Muscle layer of colon (tissue), 2 donors: Measurements from ENCODE around the gene PRKG1.
"Not testable (repeated sequence)": the region's sequence is repeated elsewhere in the genome, so short reads cannot be mapped to it uniquely, and the experiment has no call there.

Experiments used
- H3K27ac ChIP-seq: one replicate; pipeline ENCODE4 v1.7.0; 2013; ENCODE audit warnings: low read depth, mild to moderate bottlenecking, low read length, moderate library complexity
- H3K27me3 ChIP-seq, 2 donors: one replicate each; pipeline ENCODE4 v1.7.0; 2013; ENCODE audit warnings: low read length in 2 of 2, mild to moderate bottlenecking in 2 of 2; ENCODE audit not compliant: insufficient read depth in 2 of 2, control insufficient read depth in 1 of 2
- H3K36me3 ChIP-seq: one replicate; pipeline ENCODE4 v1.7.0; 2013; ENCODE audit warnings: mild to moderate bottlenecking, low read length; ENCODE audit not compliant: insufficient read depth
- H3K4me1 ChIP-seq: one replicate; pipeline ENCODE4 v1.7.0; 2013; ENCODE audit warnings: mild to moderate bottlenecking, low read length; ENCODE audit not compliant: insufficient read depth
- H3K4me3 ChIP-seq, 2 donors: one replicate each; pipeline ENCODE4 v1.7.0; 2013; ENCODE audit warnings: low read length in 2 of 2, low read depth in 1 of 2, mild to moderate bottlenecking in 1 of 2, moderate library complexity in 1 of 2
- H3K9ac ChIP-seq: one replicate; pipeline ENCODE4 v1.7.0; 2013; ENCODE audit warnings: low read length
- H3K9me3 ChIP-seq: one replicate; pipeline ENCODE4 v1.7.0; 2013; ENCODE audit warnings: mild to moderate bottlenecking, low read length
- donor health status: abdominal sarcoma.
- donor health status: Adenocarcinoma of cecum.

The PRKG1 gene

DNA sequence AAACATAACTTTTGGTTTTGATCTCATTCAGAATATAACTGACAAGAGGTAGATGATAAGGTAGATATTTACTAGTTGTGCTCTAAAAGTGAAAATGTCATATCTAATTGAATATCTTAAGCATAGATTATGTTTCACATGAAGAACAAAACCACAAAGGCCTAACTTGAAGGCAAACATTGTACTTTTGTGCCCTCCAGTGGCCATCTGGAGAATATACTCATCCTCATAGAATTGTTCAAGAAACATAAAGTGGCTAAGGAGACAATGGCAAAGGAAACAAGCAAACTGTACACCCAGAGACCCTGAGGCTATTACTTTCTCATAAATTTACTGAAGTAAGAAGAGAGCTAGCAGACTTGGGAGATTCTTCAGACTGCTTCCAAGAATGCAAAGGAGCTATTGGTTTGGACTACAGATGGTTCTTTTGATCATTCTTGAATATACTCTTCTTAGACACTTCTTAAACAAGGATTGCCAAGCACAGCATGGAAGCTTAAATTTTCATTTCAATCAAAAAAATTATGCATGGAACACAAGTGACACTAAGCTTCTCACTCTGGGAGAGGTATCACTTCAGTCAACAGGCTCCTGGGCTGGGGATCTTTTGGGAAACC is 1141.6 kb downstream of the PRKG1 start:
- Histone ChIP-seq H3K4me1 (peaks cover 5% of the 10 kb centered on the region), H3K27me3 (no peaks in the 10 kb centered on the region), H3K36me3 (no peaks in the 10 kb centered on the region), H3K9ac (no peak overlapping the region), H3K4me3 (no peak overlapping the region), H3K27ac (no peak overlapping the region), H3K9me3 (no peaks in the 10 kb centered on the region)

DNA sequence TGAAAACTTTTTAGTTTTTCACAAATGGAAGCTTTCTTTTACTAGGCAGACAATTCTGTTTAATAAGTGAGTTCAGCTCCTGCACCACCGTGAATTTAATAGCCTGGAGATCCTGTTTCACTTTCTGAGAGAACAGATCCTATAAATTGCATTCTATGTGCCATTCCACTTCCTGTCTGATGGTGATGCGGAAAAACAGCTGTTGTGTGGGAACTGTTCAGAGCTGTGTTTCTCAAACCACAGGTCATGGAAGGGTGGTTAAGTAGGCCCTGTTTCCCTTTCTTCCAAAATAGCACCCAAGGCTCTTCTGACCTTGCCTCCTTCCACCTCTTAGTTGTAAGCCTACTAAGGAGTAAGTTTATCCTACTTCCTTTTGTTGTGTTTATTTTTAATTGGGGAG is 1142.6 kb downstream of the PRKG1 start:
- H3K9me3 ChIP-seq: no peaks in the 10 kb centered on the region
- no peaks in the 10 kb centered on the region for H3K27me3 ChIP-seq
- no peak overlapping the region for H3K27ac ChIP-seq
- H3K4me1 ChIP-seq: peaks cover 5% of the 10 kb centered on the region
- no peak overlapping the region for H3K4me3 ChIP-seq
- H3K36me3 ChIP-seq: no peaks in the 10 kb centered on the region
- H3K9ac ChIP-seq: no peak overlapping the region

DNA sequence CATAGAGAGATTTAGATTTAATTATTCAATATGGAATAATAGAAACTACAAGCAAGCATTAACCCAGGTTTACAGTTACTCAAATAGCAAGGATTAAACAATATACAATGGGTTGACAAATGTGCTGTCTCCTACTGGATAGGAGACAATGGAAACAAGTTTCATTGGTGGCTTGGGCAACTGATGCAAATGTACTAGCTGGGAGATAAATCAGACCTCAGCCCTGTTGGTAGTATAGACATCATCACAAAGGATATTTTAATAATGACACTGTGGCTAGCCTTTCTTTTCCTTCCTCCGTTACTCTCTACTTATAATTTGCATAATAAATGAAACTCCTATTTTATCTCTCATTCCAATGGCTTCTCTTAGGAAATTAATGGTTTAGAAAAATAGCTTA is 1143.2 kb downstream of the PRKG1 start:
- Histone ChIP-seq H3K9ac (no peak overlapping the region), H3K27ac (no peak overlapping the region), H3K27me3 (no peaks in the 10 kb centered on the region), H3K9me3 (no peaks in the 10 kb centered on the region), H3K36me3 (no peaks in the 10 kb centered on the region), H3K4me1 (peaks cover 5% of the 10 kb centered on the region), H3K4me3 (no peak overlapping the region)

DNA sequence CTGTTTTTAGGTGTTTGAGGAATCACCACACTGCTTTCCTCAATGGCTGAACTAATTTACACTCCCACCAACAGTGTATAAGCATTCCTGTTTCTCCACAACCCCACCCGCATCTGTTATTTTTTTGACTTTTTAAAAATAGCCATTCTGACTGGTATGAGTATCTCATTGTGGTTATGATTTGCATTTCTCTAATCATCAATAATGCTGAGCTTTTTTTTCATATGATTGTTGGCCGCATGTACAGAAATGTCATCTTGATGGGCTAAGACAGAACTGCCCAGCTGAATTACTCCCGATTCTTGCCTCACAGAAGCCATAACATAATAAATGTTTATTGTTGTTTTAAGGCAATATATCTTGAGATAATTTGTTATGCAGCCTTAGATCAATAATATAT is 1146.7 kb downstream of the PRKG1 start:
- Histone ChIP-seq H3K4me3 (no peak overlapping the region), H3K36me3 (no peaks in the 10 kb centered on the region), H3K9ac (no peak overlapping the region), H3K4me1 (no peaks in the 10 kb centered on the region), H3K9me3 (no peaks in the 10 kb centered on the region), H3K27ac (no peak overlapping the region), H3K27me3 (no peaks in the 10 kb centered on the region)

DNA sequence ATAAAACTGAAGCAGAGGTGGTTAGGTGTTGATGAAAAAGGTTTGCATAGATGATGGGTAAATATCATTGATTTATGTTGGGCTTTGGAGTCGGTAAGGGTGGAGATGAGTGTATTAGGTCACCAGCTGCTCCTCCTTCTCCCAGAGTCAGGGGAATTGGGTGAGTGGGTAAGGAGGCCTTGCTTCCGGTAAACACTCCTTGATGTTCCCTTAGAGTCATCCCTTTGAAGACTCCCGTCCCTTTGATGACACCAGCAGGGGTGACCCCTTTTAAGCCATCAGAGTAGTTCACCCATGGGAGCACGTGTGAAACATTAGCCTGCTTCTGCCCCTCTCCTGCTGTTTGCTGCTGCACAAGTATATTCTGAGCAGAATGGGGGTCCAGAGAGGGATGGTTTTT is 1147.6 kb downstream of the PRKG1 start:
- Histone ChIP-seq H3K4me1 (no peaks in the 10 kb centered on the region), H3K9me3 (no peaks in the 10 kb centered on the region), H3K4me3 (no peak overlapping the region), H3K9ac (no peak overlapping the region), H3K36me3 (no peaks in the 10 kb centered on the region), H3K27me3 (no peaks in the 10 kb centered on the region), H3K27ac (no peak overlapping the region)

DNA sequence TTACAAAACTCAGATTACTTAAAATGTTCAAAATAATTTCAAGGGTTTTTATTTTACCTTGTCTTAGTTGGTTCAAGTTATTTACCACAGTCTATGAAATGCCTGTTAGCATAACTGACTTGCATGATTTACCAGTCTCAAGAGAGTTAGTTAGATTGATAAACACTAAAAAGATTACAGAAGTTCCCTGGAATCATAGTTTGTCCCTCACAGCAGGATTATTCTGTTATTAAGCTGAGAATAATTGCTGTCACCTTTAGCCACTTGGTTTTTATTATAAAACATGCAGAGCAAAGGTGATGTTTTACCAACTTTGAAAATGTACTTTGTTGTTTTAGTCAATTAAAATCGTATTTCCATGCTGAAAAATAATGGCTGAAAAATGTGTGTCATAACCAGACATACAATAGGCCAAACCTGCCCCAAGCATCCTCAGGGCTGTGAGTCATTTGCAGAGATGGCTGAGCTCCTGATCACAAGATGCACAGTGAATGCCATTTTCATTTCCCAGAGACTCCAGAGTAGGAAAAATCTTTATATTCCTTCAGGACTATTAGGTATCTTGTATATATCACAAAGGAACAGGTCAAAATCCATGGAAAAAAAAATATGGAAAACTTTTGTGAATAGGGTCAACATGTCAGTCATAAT is 1152.0 kb downstream of the PRKG1 start:
- no peaks in the 10 kb centered on the region for H3K36me3 ChIP-seq
- no peaks in the 10 kb centered on the region for H3K9me3 ChIP-seq
- no peak overlapping the region for H3K9ac ChIP-seq
- H3K4me3 ChIP-seq: no peak overlapping the region
- no peaks in the 10 kb centered on the region for H3K27me3 ChIP-seq
- no peak overlapping the region for H3K27ac ChIP-seq
- H3K4me1 ChIP-seq: no peaks in the 10 kb centered on the region

DNA sequence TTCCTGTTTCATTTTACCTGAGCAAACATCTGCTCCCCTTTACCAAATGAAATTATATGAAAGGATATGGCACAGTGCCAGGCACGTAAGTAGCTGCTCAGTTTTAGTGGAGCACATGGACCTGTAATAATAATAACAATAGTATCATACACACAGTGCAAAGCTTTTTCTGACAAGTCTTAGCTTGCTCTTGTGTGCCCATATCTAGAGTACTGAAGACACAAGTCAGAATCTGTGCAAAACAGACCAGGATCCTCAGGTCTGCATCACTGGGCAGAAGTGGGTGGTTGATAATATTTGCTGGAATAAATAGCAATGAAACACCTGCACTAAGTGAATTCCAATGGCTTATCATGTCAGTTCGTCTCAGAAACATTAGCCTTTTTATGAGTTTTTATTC is 1154.3 kb downstream of the PRKG1 start:
- H3K27ac ChIP-seq: no peak overlapping the region
- no peaks in the 10 kb centered on the region for H3K4me1 ChIP-seq
- no peak overlapping the region for H3K9ac ChIP-seq
- no peaks in the 10 kb centered on the region for H3K27me3 ChIP-seq
- H3K36me3 ChIP-seq: no peaks in the 10 kb centered on the region
- no peak overlapping the region for H3K4me3 ChIP-seq
- H3K9me3 ChIP-seq: no peaks in the 10 kb centered on the region

DNA sequence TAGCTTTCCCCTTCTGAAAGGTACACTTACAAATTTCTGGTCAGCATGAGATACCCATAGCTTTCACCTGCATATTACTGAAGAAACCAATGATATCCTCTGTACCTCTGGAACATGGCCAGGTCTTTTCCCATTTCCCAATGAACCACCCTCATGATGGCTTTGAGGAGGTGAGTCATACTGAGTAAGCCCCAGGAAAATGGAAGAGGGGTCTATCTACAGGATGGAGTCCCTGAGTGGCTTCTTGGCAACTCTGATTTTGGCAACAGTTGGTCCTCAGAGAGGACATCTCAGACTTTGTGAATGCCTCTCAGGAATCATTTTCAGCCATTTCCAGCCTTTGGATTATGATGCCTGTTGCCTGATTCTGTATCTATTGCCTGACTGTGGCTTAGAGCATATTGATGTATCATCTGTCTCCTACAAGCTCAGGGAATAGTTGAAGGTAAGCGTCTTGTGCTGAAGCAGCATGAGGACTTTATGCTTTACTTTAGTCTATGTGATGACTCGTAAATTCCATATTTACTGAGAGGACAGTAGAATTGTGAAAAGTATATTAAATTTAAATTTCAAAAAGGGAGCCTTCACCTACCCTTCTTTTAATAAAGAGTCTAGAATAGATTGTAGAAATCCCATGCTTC is 1155.1 kb downstream of the PRKG1 start:
- H3K9ac ChIP-seq: no peak overlapping the region
- H3K4me3 ChIP-seq: no peak overlapping the region
- H3K4me1 ChIP-seq: no peaks in the 10 kb centered on the region
- no peak overlapping the region for H3K27ac ChIP-seq
- no peaks in the 10 kb centered on the region for H3K27me3 ChIP-seq
- no peaks in the 10 kb centered on the region for H3K36me3 ChIP-seq
- H3K9me3 ChIP-seq: no peaks in the 10 kb centered on the region

DNA sequence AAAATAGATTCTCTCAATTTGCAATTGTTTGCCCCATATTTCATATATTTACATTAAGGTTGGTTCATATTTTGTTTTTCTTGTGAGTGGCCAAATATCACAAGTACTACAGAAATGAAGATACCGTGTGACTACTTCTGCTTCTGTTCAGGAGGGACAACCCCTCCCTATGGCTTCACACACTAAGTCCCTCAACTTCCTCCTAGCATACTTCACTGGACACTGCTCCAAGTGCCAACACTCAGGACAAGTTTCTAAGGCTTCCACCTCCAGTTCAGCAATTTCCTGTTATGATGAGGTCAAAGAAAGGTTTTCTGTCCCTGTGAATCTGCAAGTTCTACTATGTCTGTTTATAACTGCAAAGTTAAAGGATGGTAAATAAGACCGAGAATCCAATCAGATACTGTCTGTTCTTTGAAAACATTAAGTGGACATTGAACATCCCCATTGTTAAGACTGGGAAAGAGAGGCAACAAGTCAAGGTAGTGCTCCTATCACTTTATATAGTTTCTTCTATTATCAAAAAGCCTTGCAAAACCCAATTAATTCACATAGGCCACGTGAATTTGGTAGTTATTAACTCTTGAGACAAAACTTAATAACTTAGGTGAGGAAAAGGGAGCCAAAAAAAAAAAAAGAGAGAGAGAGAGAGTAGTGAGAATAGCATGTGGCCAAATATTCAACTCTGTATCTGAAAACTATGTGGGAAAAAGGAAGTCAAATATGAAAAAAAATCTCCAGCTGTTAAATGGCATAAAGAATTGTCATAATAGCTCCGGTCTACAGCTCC is 1158.5 kb downstream of the PRKG1 start:
- no peaks in the 10 kb centered on the region for H3K36me3 ChIP-seq
- H3K27ac ChIP-seq: no peak overlapping the region
- H3K9me3 ChIP-seq: no peaks in the 10 kb centered on the region
- no peaks in the 10 kb centered on the region for H3K27me3 ChIP-seq
- no peaks in the 10 kb centered on the region for H3K4me1 ChIP-seq
- no peak overlapping the region for H3K4me3 ChIP-seq
- no peak overlapping the region for H3K9ac ChIP-seq

DNA sequence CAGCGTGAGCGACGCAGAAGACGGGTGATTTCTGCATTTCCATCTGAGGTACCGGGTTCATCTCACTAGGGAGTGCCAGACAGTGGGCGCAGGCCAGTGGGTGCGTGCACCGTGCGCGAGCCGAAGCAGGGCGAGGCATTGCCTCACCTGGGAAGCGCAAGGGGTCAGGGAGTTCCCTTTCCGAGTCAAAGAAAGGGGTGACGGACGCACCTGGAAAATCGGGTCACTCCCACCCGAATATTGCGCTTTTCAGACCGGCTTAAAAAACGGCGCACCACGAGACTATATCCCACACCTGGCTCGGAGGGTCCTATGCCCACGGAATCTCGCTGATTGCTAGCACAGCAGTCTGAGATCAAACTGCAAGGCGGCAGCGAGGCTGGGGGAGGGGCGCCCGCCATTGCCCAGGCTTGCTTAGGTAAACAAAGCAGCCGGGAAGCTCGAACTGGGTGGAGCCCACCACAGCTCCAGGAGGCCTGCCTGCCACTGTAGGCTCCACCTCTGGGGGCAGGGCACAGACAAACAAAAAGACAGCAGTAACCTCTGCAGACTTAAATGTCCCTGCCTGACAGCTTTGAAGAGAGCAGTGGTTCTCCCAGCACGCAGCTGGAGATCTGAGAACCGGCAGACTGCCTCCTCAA is 1159.2 kb downstream of the PRKG1 start:
- not testable (repeated sequence) for H3K9me3 ChIP-seq, H3K4me1 ChIP-seq, H3K4me3 ChIP-seq, H3K9ac ChIP-seq, H3K27ac ChIP-seq, H3K36me3 ChIP-seq, H3K27me3 ChIP-seq

DNA sequence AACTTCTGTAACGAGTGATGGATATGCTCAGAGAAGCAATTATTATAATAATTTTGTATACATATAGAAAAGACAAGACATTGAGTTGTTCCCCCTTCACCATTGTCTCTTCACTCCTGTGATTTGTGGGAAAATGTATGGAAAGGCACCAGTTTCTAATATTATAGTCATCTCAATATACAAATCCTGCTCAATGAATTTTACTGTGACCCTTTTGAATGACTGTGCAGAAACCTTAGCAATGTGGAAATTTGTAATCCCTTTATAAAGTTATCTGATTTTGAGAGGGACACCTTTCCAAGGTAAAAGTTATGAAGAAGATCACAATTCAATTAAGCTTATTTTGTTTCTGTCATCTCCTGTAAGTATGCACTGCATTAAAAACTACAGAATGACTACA is 1165.5 kb downstream of the PRKG1 start:
- Histone ChIP-seq H3K27ac (no peak overlapping the region), H3K9me3 (no peaks in the 10 kb centered on the region), H3K27me3 (no peaks in the 10 kb centered on the region), H3K4me1 (no peaks in the 10 kb centered on the region), H3K4me3 (no peak overlapping the region), H3K36me3 (no peaks in the 10 kb centered on the region), H3K9ac (no peak overlapping the region)
